ENCODE data around the gene GPR55. TPM values are rescaled to one million over a fixed set of nuclear protein-coding genes. Genes with fewer than 3 reads are reported as not detected.
"Not testable (repeated sequence)": the region's sequence is repeated elsewhere in the genome, so short reads cannot be mapped to it uniquely, and the experiment has no call there.

The GPR55 gene
- total RNA-seq, 1 experiment from 2014 or later, result 0.13 TPM

DNA sequence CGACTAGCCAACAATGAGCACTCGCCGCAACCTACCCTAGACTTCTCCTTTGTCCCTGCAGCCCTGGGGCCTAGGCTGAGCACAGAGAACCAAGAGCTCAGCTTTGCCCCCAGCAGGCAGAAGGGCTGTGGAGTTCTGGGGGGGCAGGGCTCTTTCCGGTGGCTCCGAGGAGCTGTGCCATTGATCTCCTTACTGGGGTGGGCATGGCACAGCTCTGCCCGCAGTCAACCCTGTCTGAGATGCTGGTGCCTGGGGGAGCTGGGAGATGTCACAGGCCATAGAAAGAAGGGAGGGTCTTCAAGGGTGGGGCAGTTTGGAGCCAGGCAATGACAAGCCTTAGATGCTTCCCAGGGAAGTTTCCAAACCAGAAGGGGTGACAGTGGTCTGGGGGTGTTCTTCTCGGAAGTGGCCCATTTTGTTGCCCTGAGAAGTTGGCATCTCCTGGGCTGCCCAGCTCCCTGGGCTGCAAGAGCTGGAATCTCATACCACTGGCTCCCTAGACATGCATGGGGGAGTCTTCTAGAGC lies 14.1 kb upstream of the GPR55 start:
- in situ Hi-C loops (cut with HindIII; ENCODE audit: low pct_unique_long_range_greater_than_20kb, low sequenced_read_pairs), result no loop called here
- no peak for DNase-seq (ENCODE audit: low read depth, low spot score)

DNA sequence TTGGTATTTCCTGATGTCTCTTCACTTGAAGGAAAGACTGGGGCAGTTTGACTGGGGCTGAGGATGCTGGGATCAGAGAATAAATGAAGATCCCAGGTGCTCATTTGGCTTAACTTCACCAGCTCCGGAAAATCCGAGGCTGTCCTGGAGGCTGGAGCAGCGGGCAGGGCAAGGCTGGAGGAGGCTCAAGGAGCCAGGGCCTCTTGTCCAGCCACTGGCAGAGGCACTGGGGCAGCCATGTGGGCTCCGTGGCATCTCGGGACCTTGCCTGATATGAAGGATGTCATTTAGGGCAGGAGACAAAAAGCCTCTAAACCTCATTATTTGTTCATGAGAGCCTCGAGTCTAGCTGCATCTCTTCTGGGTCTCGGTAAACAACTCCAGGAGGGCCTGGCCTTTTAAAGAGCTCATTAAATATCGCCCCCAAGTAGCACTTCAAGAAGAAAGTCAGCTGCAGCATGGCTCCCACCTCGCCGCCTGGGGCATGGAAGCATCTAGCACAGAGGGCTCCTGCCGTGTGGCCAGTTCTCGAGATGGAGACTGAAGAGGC lies 13.5 kb upstream of the GPR55 start:
- in situ Hi-C loops (cut with HindIII; ENCODE audit: low pct_unique_long_range_greater_than_20kb, low sequenced_read_pairs), result no loop called here
- no peak for DNase-seq (ENCODE audit: low read depth, low spot score)

DNA sequence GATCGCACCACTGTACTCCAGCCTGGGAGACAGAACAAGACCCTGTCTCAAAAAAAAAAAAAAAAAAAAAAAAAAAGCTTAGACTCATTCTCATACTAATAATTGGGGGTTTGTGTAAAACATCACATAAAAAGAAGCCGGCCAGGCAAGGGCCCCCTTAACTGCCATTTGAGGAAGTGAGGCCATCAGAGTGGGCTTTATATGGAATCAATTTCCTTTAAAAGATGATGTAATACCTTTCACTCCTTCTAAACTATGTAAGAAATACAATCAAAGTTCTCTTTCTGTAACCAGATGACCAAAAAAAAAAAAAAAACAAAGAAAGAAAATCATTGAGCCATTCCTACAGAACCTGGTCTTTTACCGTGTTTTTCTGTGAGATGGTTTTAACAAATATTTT lies 13.1 kb upstream of the GPR55 start:
- DNase-seq (ENCODE audit: low read depth, low spot score), result no peak
- in situ Hi-C loops (cut with HindIII; ENCODE audit: low pct_unique_long_range_greater_than_20kb, low sequenced_read_pairs), result no loop called here

DNA sequence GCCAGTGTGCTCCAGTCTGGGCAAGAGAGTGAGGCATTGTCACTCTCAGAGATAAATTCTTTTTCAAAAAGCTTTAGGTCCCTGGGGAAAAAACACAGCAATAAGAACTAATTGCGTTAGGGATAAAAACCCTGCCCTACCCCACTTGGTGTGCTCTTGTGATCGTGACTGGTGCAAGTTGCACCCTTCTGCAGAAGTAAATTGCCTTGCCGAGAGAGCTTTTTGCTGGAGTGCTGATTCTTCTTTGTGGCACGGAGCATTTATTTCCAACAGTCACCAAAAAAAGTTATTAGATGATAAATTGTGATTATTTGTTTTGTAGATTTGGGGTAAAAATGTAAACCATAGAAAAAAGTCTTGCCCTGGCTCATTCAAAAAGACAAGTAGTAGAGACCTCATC lies 12.3 kb upstream of the GPR55 start:
- DNase-seq (ENCODE audit: low read depth, low spot score), result no peak
- in situ Hi-C loops (cut with HindIII; ENCODE audit: low pct_unique_long_range_greater_than_20kb, low sequenced_read_pairs), result no loop called here

DNA sequence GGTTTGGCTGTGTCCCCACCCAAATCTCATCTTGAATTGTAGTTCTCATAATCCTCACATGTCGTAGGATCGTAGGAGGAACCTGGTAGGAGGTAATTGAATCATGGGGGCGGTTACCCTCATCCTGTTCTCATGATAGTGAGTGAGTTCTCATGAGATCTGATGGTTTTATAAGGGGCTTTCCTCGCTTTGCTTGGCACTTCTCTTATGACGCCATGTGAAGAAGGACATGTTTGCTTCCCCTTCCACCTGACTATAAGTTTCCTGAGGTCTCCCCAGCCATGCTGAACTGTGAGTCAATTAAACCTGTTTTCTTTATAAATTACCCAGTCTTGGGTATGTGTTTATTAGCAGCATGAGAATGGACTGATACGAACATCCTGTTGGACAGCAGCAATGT lies 11.2 kb upstream of the GPR55 start:
- in situ Hi-C loops (cut with HindIII; ENCODE audit: low pct_unique_long_range_greater_than_20kb, low sequenced_read_pairs); DNase-seq (ENCODE audit: low read depth, low spot score): not testable (repeated sequence)

DNA sequence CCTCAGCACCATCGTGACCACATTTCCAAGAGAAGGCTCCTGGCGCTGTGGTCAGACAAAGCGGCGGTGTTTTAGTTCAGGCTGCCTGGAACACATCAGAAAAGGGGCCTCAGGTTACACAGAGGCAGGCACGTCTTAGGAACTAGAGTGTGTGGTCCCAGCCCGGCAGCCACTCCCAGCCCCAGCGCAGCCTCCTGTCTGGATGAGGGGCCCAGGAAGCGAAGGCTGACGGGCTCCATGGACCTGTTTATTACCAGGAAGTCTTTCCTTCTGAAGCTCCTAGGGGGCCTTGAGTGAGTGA lies 10.0 kb upstream of the GPR55 start:
- in situ Hi-C loops (cut with HindIII; ENCODE audit: low pct_unique_long_range_greater_than_20kb, low sequenced_read_pairs), result no loop called here
- DNase-seq (ENCODE audit: low read depth, low spot score), result no peak

DNA sequence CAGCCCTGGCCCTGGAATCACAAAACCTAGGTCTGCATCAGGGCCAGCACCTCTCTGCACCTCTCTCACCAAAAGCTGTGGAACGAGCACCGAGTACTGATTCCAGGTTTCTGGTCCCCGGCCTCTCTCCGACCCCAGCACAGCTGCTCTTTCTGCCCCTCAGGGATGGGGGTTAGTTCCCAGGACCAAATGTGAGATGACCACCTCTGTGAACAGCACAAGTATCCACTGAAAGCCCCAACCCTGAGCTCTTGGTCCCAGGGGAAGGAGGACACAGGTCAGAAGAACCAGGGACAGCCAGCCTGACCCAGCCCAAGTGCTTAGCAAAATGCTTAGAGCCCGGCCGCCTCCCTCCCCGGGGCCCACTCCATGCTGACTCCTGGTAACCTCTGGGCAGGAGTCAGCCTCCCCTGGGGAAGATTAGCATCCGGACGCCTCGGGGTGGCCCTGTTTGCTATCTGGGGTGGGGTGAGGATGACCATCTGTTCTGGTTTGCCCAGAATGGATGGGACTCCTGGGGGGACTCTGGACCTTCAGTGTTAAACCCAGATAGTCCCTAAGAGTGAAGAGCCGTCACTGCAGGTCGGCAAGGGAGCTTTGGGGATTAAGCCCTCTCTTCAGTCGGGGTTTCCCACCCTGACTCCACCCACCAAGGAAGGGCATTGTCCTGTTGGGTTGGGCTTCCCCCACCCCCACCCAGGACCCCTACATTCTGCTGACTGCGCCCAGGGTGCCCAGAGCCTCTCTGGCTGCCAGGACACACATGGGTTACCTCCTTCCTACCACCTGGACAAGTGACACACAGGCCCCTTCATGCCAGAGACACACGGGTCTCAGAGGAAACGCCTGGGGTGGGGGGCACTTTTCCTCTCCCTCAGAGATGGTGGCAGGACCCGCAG lies 9.4 kb upstream of the GPR55 start:
- DNase-seq (ENCODE audit: low read depth, low spot score), result no peak
- in situ Hi-C loops (cut with HindIII; ENCODE audit: low pct_unique_long_range_greater_than_20kb, low sequenced_read_pairs), result no loop called here

DNA sequence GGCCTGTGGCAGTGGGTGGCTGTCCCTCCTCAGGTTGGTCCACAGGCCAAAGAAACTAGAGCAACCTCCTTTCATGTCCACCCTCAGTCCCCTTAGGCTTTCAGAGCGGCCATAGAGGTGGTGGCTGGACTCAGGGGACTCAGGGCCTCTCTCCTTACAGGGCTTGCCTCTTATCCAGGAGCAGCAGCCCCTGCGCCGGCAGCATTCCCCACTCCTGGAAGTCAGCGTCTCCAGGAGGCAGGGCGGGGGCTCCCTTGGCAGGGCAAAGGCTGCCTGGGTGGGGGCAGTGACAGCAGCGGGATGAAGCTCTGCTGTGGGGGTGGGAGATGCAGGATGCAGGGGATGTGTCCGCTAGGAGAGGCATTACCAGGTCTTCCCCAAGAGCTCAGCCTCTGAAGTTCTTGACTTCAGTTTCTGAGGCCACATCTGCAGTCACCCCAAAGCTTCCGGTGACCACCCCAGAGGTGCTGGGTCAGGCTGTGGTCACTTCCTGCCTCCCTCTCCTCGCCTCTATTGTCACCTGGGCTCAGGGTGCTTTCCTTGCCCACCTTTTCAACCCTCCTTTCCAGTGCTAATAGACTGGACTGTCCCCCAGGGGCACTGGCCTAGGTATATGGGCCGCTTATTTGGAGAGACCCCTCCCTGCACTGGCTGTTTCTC lies 8.6 kb upstream of the GPR55 start:
- in situ Hi-C loops (cut with HindIII; ENCODE audit: low pct_unique_long_range_greater_than_20kb, low sequenced_read_pairs), result no loop called here
- DNase-seq (ENCODE audit: low read depth, low spot score), result no peak

DNA sequence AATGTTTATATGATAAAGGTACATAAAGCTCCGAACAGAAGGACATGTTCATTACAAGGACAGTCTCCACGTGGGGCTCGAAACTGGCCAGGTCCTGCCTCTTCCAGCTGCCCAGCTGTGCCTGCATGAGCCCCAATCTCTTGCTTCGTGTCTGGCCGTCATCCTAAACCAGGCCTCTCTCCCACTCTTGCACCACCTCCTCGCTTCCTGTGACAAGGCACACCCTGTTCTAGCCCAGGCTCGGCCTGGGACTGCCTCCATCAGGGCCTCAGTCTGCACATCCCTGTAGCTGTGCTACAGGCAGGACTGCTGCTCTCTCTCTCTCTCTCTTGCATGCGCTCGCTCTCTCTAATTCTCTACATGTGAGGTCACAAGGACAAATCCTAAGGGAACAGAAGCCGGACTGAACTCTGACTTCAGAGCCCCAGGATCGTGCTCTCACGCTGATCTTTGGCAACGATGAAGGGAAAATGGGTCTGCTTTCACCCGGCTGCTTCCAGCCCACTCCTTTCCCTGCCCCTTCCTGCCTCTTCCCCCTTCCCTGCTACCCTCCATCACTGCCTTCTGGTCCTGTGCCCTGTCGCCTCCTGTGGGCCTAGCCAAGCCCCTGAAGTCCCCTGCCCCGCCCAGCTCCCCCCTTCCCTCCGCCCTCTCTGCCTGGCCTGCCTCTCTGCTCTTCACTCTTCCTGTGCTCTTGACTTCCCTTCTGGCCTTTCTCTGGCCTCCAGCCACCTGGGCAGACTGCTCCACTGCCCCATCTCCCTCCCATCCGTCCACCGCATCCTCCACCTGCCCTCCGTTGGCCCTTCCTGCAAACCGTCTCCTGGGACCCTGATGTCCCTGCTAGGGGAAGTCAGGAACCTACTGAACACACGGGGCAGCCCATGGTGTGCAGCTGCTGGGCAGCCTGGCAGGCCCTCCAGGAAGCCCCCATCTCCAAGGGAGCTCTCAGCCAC lies 7.8 kb upstream of the GPR55 start:
- DNase-seq (ENCODE audit: low read depth, low spot score), result no peak
- in situ Hi-C loops (cut with HindIII; ENCODE audit: low pct_unique_long_range_greater_than_20kb, low sequenced_read_pairs), result no loop called here

DNA sequence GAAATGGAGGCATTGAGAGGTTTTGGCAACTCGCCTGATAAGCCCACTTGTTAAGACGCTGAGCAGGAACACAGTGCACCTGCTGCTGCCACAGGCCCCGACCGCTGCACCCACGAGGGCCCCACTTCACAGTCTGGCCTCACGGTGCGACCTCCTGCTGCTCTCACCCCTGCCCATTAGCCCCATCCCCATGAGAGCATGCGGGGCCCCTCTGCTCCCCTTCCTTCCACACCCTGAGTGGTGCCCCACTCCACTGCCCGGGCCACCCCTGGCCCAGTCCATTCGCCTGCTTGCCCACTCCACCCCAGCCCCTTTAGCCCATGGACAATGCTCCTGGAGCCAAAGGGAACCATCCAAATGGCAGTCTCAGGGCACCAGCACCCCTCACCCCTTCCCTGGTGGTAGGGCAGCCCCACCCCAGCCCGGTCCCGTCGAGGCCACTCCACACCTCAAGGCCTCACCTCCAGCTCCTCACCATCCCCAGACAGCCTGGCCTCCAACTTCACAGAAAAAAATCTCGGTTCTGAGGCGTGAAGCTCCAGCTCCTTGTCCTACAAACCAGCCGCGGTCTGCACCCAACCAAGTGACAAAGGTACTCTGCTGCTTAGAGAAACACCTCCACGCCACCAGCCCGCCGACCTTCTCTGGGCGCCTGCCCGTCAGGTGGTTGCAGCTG lies 6.7 kb upstream of the GPR55 start:
- in situ Hi-C loops (cut with HindIII; ENCODE audit: low pct_unique_long_range_greater_than_20kb, low sequenced_read_pairs), result no loop called here
- no peak for DNase-seq (ENCODE audit: low read depth, low spot score)

DNA sequence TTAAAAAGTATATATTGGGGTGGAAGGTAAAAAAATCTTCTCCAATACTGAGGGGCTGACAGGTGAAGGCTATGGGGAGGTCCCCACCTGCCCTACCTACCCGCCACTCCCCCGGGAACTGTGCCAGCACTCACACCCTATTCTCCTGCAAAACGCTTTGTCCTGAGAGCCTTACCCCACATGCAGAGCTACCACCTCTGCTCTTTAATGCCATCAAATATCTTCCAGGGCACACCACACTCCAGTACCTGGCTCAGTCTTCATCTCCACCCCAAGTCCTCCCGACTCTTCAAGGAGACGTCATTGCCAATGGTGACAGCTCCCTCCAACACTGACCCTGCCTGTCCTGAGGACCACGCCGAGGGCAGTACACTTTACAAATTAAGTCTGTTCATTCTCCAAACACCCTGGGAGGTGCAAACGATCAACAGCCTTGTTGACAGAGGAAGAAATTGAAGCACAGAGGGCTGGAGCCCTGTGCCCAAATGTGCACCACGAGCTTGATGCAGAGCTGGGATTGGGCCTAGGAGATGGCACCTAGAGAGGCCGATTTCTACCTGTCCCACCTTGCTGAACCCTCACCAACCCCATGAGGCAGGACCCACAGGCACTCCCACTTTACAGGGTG lies 6.0 kb upstream of the GPR55 start:
- in situ Hi-C loops (cut with HindIII; ENCODE audit: low pct_unique_long_range_greater_than_20kb, low sequenced_read_pairs), result no loop called here
- no peak for DNase-seq (ENCODE audit: low read depth, low spot score)

DNA sequence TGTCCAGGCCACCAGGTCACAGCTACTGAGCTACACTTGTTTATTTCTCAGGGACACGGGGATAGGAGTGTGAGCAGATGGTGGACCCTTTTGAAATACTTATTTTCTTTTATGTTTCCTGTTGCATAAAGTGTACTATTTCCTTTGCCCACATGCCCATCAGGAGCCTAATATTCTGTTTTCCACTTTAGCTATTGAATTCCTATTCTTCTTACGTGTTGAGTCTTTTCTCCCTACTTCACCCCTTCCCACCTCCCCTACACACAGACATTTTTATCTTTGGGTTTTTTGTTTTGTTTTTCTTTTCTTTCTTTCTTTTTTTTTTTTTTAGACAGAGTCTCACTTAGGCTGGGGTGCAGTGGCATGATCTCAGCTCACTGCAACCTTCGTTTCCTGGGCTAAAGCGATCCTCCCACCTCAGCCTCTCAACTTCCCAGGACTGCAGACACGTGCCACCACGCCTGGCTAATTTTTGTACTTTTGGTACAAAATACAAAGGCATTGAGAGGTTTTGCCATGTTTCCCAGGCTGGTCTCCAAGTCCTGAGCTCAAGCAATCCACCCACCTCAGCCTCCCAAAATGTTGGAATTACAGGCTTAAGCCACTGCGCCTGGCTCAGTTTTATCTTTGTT lies 5.2 kb upstream of the GPR55 start:
- in situ Hi-C loops (cut with HindIII; ENCODE audit: low pct_unique_long_range_greater_than_20kb, low sequenced_read_pairs), result no loop called here
- DNase-seq (ENCODE audit: low read depth, low spot score), result no peak

DNA sequence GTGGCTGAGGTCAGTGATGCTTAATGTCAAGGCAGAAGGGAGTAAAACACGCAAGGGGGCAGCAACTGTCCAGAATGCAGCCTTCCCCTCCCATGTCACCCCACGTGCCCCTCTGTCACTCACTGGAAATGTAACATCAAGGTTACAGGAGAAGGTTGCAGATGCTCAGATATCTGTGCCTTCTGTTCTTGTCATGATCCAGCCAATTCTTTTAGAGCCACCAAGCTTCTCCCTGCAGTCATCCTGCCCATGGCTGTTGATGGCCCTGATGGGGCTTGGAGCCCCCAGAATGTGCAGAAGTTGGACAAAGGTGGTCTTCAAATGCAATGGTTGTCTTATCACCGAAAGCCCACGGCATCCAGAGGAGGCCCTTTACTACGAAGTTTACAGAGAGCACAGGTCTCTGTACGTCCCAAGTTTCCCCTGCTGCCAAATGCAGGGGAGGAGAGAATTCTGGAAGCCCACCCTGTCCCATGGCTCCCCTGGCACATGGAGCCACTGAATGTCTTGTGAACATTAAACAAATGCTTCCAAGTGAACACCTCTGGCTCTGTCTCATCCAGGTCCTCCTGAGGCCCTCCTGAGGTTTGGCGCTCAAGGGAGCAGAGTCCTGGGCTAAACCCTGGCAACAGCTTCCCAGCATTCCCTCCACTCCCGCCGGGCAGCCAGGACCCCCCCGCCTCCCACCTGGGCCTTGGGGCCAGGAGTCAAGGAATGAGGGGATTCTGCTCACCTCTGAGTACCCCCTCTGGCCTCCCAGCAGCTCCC lies 4.5 kb upstream of the GPR55 start:
- in situ Hi-C loops (cut with HindIII; ENCODE audit: low pct_unique_long_range_greater_than_20kb, low sequenced_read_pairs), result no loop called here
- peak; percentile 22 for DNase-seq (ENCODE audit: low read depth, low spot score)

DNA sequence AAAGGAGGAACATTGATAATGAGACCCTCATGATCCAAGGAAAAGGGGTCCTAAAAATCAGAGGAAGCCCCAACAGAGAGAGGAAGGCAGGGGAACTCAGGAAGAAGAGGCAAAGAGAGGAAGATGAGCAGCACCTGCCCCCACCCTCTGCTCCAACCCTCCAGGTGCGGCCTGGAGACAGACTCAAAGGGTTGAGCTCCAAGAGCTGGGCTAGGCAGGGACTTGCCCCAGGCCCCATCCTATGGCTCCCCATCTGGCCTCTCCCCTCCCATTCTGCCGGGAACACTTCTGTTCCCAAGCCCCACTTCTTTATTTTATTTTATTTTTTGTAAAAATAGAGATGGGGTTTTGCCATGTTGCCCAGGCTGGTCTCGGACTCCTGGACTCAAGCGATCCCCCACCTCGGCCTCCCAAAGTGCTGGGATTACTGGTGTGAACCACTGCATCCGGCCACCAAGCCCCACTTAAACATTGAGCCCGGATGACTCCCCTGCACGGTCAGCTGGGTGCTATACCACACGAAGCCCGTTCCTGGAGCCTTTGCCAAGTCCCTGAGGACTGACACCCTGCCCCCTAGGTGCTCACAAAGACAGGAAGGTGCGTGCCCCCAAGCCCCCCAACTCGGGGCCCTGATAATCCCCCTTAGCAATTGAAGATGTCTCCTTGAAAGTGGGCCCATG lies 3.8 kb upstream of the GPR55 start:
- no peak for DNase-seq (ENCODE audit: low read depth, low spot score)
- in situ Hi-C loops (cut with HindIII; ENCODE audit: low pct_unique_long_range_greater_than_20kb, low sequenced_read_pairs), result no loop called here

DNA sequence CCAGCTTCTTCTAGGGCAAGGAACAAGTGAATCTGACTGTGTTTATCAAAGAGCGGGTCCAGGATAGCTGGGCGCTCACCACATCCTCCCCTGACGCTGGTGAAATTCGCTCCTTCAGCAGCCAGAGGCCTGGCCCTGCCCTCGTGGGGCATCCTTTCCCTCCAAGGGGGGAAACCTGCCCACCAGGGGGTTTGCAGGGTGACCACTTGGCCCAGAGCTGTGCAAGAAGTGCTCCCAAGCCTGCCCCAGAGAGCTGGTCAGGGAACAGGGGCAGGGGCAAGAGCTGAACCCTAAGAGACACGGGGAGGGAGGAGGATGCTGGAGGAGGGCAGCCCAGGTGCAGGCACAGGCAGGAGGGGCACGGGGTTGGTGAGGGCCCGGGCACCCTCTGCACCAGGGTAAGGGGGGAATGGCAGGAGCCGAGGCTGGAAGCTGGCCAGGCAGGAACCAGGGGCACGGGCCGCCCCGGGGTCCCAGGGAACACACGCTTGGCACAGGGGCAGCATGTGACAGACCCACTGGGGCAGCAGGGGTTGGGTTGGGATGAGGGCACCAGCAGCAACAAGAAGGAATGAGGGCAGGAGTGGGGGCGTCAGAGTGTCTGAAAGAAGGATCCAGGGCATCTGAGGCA lies 2.8 kb upstream of the GPR55 start:
- DNase-seq (ENCODE audit: low read depth, low spot score), result no peak
- in situ Hi-C loops (cut with HindIII; ENCODE audit: low pct_unique_long_range_greater_than_20kb, low sequenced_read_pairs), result no loop called here
